ENCODE measurements around the gene APOE.

GRCh38 chr19:44866664-44867063 lies 38.9 kb upstream of the APOE start:
- TF ChIP-seq CTCF (IDR thresholded peaks at IDR 0.05; ENCODE audit: low read depth, low read length) (no peak), EZH2phosphoT487 (IDR thresholded peaks at IDR 0.05; ENCODE audit: low read depth) (no peak)
